HAP-1 (cell line): ENCODE results near the gene TMOD4.

ENCODE experiments used
- DNase-seq, 2 experiments: peaks; one replicate each; pipeline ENCODE4 v3.0.0-alpha.2; 2016 to 2020; ENCODE audit warnings: low spot score in 2 of 2
- H3K27me3 ChIP-seq: fragments of 250-450 bp; sonication (Bioruptor Pico); 2 replicates; pipeline ENCODE4 v1.5.1; 2020; ENCODE audit warnings: low read depth, mild to moderate bottlenecking, moderate library complexity
- H3K36me3 ChIP-seq: fragments of 250-450 bp; sonication (Bioruptor Pico); replicated peaks from 2 replicates; pipeline ENCODE4 v1.5.1; 2020; ENCODE audit warnings: mild to moderate bottlenecking
- H3K4me1 ChIP-seq: fragments of 250-450 bp; sonication (Bioruptor Pico); 2 replicates; pipeline ENCODE4 v1.5.1; 2020; ENCODE audit warnings: mild to moderate bottlenecking
- H3K4me3 ChIP-seq: fragments of 250-450 bp; sonication (Bioruptor Pico); 2 replicates; pipeline ENCODE4 v1.5.1; 2020; ENCODE audit warnings: mild to moderate bottlenecking, moderate library complexity
- H3K9me3 ChIP-seq: fragments of 250-450 bp; sonication (Bioruptor Pico); 2 replicates; pipeline ENCODE4 v1.5.1; 2020; ENCODE audit warnings: mild to moderate bottlenecking, moderate library complexity
- in situ Hi-C: fragments of 300-500 bp; cut with MboI; formaldehyde crosslinking; loops from 3 replicates; pipeline ENCODE4 v1.14.3; 2020; ENCODE audit warnings: low sequenced_read_pairs, inconsistent platforms, mixed read lengths

TMOD4 gene

GRCh38 chr1:151164732-151165280 is 11.0 kb downstream of the TMOD4 start:
- no peak for DNase-seq
- H3K27me3 ChIP-seq = no peaks in the 10 kb centered on the region
- peak overlapping the region; percentile 87 for H3K4me3 ChIP-seq
- peaks cover 12% of the 10 kb centered on the region for H3K36me3 ChIP-seq
- in situ Hi-C loops = no loop called here
- peaks cover 10% of the 10 kb centered on the region for H3K4me1 ChIP-seq
- H3K9me3 ChIP-seq = no peaks in the 10 kb centered on the region

DNA sequence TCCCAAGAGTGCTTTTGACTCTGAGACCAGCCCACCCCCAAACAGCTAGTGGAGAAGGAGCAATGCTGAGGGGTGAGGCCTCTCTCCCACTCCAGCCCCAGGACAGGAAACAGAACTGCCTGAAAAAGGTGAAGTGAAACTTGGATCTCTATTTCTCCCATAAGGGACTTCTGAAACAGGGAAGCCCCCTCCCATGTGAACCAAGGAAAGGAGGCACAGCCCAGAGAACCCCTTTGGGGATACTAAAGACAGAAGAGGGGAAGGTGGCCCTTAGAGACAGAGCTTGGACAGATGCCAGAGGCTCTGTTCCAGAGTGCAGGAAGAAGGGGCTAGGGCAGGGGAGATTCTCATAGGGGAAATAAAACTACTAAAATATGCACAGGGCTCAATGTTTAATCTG is 16.4 kb downstream of the TMOD4 start:
- H3K36me3 ChIP-seq = peaks cover 8% of the 10 kb centered on the region
- in situ Hi-C loops = loop anchor here (5.0 kb wide), 1 partner anchor 67 kb away; no protein-coding TSS in a partner anchor
- DNase-seq = no peak
- H3K9me3 ChIP-seq = no peaks in the 10 kb centered on the region
- no peak overlapping the region for H3K4me3 ChIP-seq
- no peaks in the 10 kb centered on the region for H3K27me3 ChIP-seq
- no peaks in the 10 kb centered on the region; the same call in 1 of the 2 replicates for H3K4me1 ChIP-seq

- H3K36me3 ChIP-seq = peaks cover 8% of the 10 kb centered on the region
- H3K27me3 ChIP-seq = no peaks in the 10 kb centered on the region
- in situ Hi-C loops = loop anchor here (5.0 kb wide), 1 partner anchor 66 kb away; no protein-coding TSS in a partner anchor
- no peak overlapping the region for H3K4me3 ChIP-seq
- DNase-seq = no peak
- no peaks in the 10 kb centered on the region for H3K4me1 ChIP-seq
- no peaks in the 10 kb centered on the region for H3K9me3 ChIP-seq
Measured at GRCh38 chr1:151158751-151159251, 17.0 kb downstream of the TMOD4 start.

GRCh38 chr1:151158326-151158725 is 17.5 kb downstream of the TMOD4 start:
- H3K36me3 ChIP-seq = peaks cover 8% of the 10 kb centered on the region
- DNase-seq = no peak
- in situ Hi-C loops = loop anchor here (5.0 kb wide), 1 partner anchor 66 kb away; no protein-coding TSS in a partner anchor
- H3K9me3 ChIP-seq = no peaks in the 10 kb centered on the region
- H3K27me3 ChIP-seq = no peaks in the 10 kb centered on the region
- no peaks in the 10 kb centered on the region for H3K4me1 ChIP-seq
- H3K4me3 ChIP-seq = no peak overlapping the region

GRCh38 chr1:151157067-151157531 is 18.7 kb downstream of the TMOD4 start:
- H3K36me3 ChIP-seq = peaks cover 8% of the 10 kb centered on the region
- in situ Hi-C loops = loop anchor here (5.0 kb wide), 1 partner anchor 65 kb away; no protein-coding TSS in a partner anchor

DNA sequence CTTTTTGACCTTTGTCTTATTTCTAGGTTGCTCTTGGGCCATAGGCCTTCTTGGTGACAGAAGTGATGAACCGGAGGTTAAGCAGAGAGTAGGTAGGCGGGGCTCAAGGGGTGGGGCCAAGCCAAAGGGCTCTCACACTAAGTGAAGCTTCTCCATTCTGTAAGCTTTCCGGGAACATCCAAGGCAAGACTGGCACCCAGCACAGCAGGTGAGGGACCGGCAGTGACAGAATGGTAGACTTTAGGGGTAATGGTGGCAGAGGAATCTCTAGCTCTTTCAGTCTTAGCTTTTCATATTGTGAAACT is 19.3 kb downstream of the TMOD4 start, which contains the start of gene TNFAIP8L2:
TNFAIP8L2 (plus strand) TSS at position 135 of the 305 bp plus-strand sequence. CDS start 2,049 bp downstream, outside the sequence.
- H3K4me3 ChIP-seq = no peak within 1 kb of the TSS
- in situ Hi-C loops = loop anchor here (5.0 kb wide), 1 partner anchor 64 kb away; no protein-coding TSS in a partner anchor
- H3K27me3 ChIP-seq = no peaks in the 10 kb centered on the region
- peaks cover 8% of the 10 kb centered on the region for H3K36me3 ChIP-seq
- H3K9me3 ChIP-seq = no peaks in the 10 kb centered on the region
- peak in 1 of 2 experiments; percentile 31 for DNase-seq
- no peaks in the 10 kb centered on the region for H3K4me1 ChIP-seq

More at GRCh38 chr1:151157067-151157531, 18.7 kb downstream of the TMOD4 start:
- no peaks in the 10 kb centered on the region for H3K27me3 ChIP-seq
- no peak overlapping the region for H3K4me3 ChIP-seq
- H3K4me1 ChIP-seq = no peaks in the 10 kb centered on the region
- H3K9me3 ChIP-seq = no peaks in the 10 kb centered on the region
- DNase-seq = no peak

- peaks cover 7% of the 10 kb centered on the region for H3K4me1 ChIP-seq
- no peaks in the 10 kb centered on the region for H3K9me3 ChIP-seq
- no peaks in the 10 kb centered on the region for H3K27me3 ChIP-seq
- in situ Hi-C loops = no loop called here
- no peak for DNase-seq
- H3K4me3 ChIP-seq = no peak overlapping the region
- H3K36me3 ChIP-seq = no peaks in the 10 kb centered on the region
Measured at GRCh38 chr1:151147665-151148064, 28.1 kb downstream of the TMOD4 start.

- no peak for DNase-seq
- no peaks in the 10 kb centered on the region for H3K36me3 ChIP-seq
- no peaks in the 10 kb centered on the region for H3K9me3 ChIP-seq
- in situ Hi-C loops = no loop called here
- peak overlapping the region; percentile 64 for H3K4me3 ChIP-seq
- H3K4me1 ChIP-seq = peaks cover 7% of the 10 kb centered on the region
- no peaks in the 10 kb centered on the region for H3K27me3 ChIP-seq
Measured at GRCh38 chr1:151147132-151147503, 28.7 kb downstream of the TMOD4 start.

- Histone ChIP-seq H3K36me3 (no peaks in the 10 kb centered on the region), H3K4me3 (peak within 1 kb of the TSS; percentile 64), H3K4me1 (peaks cover 7% of the 10 kb centered on the region), H3K27me3 (no peaks in the 10 kb centered on the region), H3K9me3 (no peaks in the 10 kb centered on the region)
- DNase-seq = peak; percentile 86 to 97
- in situ Hi-C loops = no loop called here
Measured at GRCh38 chr1:151146412-151147131, 29.2 kb downstream of the TMOD4 start, which contains the start of gene SEMA6C. TSS of gene SEMA6C (minus strand) at chr1:151146631. CDS start at chr1:151142621, 4,010 bp downstream.

GRCh38 chr1:151146072-151146411 is 29.7 kb downstream of the TMOD4 start:
- Histone ChIP-seq H3K36me3 (no peaks in the 10 kb centered on the region), H3K4me3 (peak overlapping the region; percentile 64), H3K27me3 (no peaks in the 10 kb centered on the region), H3K4me1 (peaks cover 7% of the 10 kb centered on the region), H3K9me3 (no peaks in the 10 kb centered on the region)
- DNase-seq = no peak
- in situ Hi-C loops = no loop called here

DNA sequence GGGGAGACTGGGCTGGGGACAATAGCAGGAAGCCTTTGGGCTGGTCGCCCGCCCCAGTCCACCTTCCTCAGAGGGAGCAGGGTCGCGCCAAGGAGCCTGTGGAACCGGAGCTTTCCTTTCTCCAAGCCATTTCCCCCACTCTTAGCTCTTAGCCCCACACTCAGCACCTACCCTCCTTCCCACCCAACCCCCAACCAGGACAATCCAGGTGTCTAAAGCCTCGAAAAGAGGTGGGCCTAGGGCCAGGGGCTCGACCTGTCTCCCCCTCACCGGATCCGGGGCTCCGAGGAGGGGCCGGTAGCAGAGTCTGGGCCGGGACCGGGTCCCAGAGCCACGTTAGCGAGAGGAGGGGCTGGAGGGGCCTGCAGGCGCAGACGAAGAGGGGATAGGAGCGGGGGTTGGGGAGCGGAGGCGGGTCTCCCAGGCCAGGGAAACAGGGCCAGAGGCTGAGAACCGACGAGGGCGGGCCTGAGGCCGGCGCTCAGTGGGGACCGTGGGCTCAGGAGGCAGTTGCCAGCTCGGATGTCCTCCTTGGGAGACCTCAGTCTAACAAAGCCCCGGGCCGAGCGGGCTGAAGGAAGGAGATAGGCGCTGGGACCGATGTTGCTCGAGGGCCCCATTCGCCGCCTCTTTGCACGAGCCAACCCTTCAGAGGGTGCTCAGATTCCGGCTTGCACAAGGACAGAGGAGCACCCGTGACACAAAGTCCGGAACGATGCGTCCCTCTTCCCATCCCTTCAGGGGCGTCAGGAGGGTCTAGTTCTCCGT is 30.3 kb downstream of the TMOD4 start:
- H3K9me3 ChIP-seq = no peaks in the 10 kb centered on the region
- no peaks in the 10 kb centered on the region for H3K27me3 ChIP-seq
- no peaks in the 10 kb centered on the region for H3K36me3 ChIP-seq
- DNase-seq = no peak
- H3K4me3 ChIP-seq = peak overlapping the region; percentile 64
- peaks cover 7% of the 10 kb centered on the region for H3K4me1 ChIP-seq
- in situ Hi-C loops = no loop called here

- Histone ChIP-seq H3K9me3 (no peaks in the 10 kb centered on the region), H3K4me3 (no peak overlapping the region), H3K4me1 (peaks cover 7% of the 10 kb centered on the region), H3K36me3 (no peaks in the 10 kb centered on the region), H3K27me3 (no peaks in the 10 kb centered on the region)
- in situ Hi-C loops = no loop called here
- no peak for DNase-seq
Measured at GRCh38 chr1:151144474-151145303, 31.1 kb downstream of the TMOD4 start.

DNA sequence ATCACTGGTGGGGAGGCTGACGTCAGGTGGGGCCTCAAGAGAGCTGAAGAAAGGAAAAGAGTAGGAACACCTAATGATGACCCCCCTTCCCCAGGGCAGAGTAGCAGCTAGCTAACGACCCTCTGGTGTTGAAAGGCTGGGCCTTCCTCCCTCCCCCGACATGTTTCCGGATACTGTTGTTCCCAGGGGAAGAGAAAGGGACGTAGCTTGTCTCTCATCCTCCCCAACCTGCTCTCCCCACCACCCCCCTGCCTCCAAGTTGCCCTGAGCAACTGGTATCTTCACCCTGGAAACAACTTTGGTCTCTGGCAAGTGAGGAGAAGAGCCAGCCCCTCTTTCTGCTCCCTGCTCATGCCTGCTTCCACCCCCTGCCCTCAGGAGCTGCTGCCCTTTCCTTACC is 31.8 kb downstream of the TMOD4 start:
- Histone ChIP-seq H3K27me3 (no peaks in the 10 kb centered on the region), H3K36me3 (no peaks in the 10 kb centered on the region), H3K4me3 (no peak overlapping the region), H3K4me1 (peaks cover 7% of the 10 kb centered on the region), H3K9me3 (no peaks in the 10 kb centered on the region)
- in situ Hi-C loops = no loop called here
- no peak for DNase-seq
